Endothelial cell of umbilical vein (primary cell): ENCODE measurements around the gene APBB2. TPM values are rescaled to one million over a fixed set of nuclear protein-coding genes. Genes with fewer than 3 reads are reported as not detected.

Source experiments
- BruUV-seq: library from RNA; stranded (reverse); fragments of 400-500 nt; replicated peaks from 2 replicates; lab custom pipeline; 2021; lab: Mats Ljungman, UMichigan
- CTCF ChIA-PET: fragments of 300-600, 350-600 bp; sonication (Branson Sonifier 250); formaldehyde crosslinking; loops from one replicate; lab custom pipeline; 2021; ENCODE audit warnings: antibody characterized with exemption, inconsistent platforms; lab: Charles Lee
- POLR2A ChIA-PET: fragments of 300-600, 350-600 bp; sonication (Branson Sonifier 250); formaldehyde crosslinking; loops from one replicate; lab custom pipeline; 2021; ENCODE audit warnings: antibody characterized with exemption, inconsistent platforms; lab: Charles Lee
- DNase-seq: peaks from one replicate; pipeline ENCODE4 v3.0.0-alpha.2; 2011; ENCODE audit warnings: low read depth, low spot score
- FAIRE-seq: peaks from 2 replicates; lab custom pipeline; 2011; peaks lifted over from hg19 to GRCh38; lab: Jason Lieb, UNC
- H2AFZ ChIP-seq: 2 replicates; pipeline ENCODE4 v1.6.0; 2012; ENCODE audit warnings: low read depth, low read length, control low read depth, inconsistent platforms
- H3K27ac ChIP-seq: 2 replicates; pipeline ENCODE4 v1.5.1; 2011; ENCODE audit warnings: low read depth, mild to moderate bottlenecking, control low read depth, low read length, moderate library complexity; ENCODE audit not compliant: insufficient read depth
- H3K27me3 ChIP-seq, 2 experiments: 2 replicates each; pipeline versions ENCODE4 v1.6.0 to v1.6.1; 2011; ENCODE audit warnings: low read length in 2 of 2, mixed read lengths in 1 of 2; ENCODE audit not compliant: control insufficient read depth in 2 of 2, insufficient read depth in 2 of 2
- H3K36me3 ChIP-seq, 2 experiments: 2 replicates in 1 of 2; 3 replicates in 1 of 2; pipeline ENCODE4 v1.5.1; 2011; ENCODE audit warnings: low read length in 2 of 2, mild to moderate bottlenecking in 1 of 2, moderate library complexity in 1 of 2; ENCODE audit not compliant: control insufficient read depth in 2 of 2, insufficient read depth in 2 of 2; ENCODE audit errors: extremely low read depth in 1 of 2
- H3K4me1 ChIP-seq: 3 replicates; pipeline ENCODE4 v1.5.1; 2011; ENCODE audit warnings: mild to moderate bottlenecking, low read length; ENCODE audit not compliant: control insufficient read depth, insufficient read depth; ENCODE audit errors: extremely low read depth
- H3K4me2 ChIP-seq: 2 replicates; pipeline ENCODE4 v1.6.1; 2011; ENCODE audit warnings: low read length, control low read depth, mixed read lengths; ENCODE audit not compliant: insufficient read depth
- H3K4me3 ChIP-seq, 3 experiments: fragments of 200-600 bp in 1 of 3; sonication (generic), shearing (Covaris generic) in 1 of 3; replicated peaks in 1 of 3; 2 replicates each; pipeline ENCODE4 v1.5.1; 2011 to 2016; ENCODE audit warnings: control low read depth in 3 of 3, low read length in 3 of 3, mild to moderate bottlenecking in 2 of 3, inconsistent platforms in 1 of 3, low read depth in 1 of 3, moderate library complexity in 1 of 3; ENCODE audit not compliant: insufficient read depth in 1 of 3
- H3K79me2 ChIP-seq: 2 replicates; pipeline ENCODE4 v1.6.0; 2012; ENCODE audit warnings: low read length, inconsistent platforms; ENCODE audit not compliant: control insufficient read depth, insufficient read depth
- H3K9ac ChIP-seq: replicated peaks from 2 replicates; pipeline ENCODE3; 2011; ENCODE audit warnings: low read length, control low read depth; ENCODE audit not compliant: insufficient read depth; ENCODE audit errors: extremely low read depth
- H3K9me1 ChIP-seq: replicated peaks from 3 replicates; pipeline ENCODE4 v1.6.0; 2011; ENCODE audit warnings: mild to moderate bottlenecking, low read length; ENCODE audit not compliant: control insufficient read depth, insufficient read depth; ENCODE audit errors: extremely low read depth
- H3K9me3 ChIP-seq: replicated peaks from 2 replicates; pipeline ENCODE4 v1.5.1; 2012; ENCODE audit warnings: low read length, inconsistent platforms; ENCODE audit not compliant: control insufficient read depth, insufficient read depth
- H4K20me1 ChIP-seq: replicated peaks from 2 replicates; pipeline ENCODE3; 2011; ENCODE audit warnings: mild to moderate bottlenecking, low read length; ENCODE audit not compliant: control insufficient read depth, insufficient read depth; ENCODE audit errors: extremely low read depth
- EZH2 ChIP-seq: IDR thresholded peaks from 2 replicates; pipeline ENCODE4 v1.6.1; 2012; ENCODE audit warnings: borderline replicate concordance, low read depth, mild to moderate bottlenecking, moderate library complexity, low read length, inconsistent platforms; ENCODE audit not compliant: severe bottlenecking
- FOS ChIP-seq: IDR thresholded peaks from 2 replicates; pipeline ENCODE4 v1.6.1; 2011; ENCODE audit warnings: mild to moderate bottlenecking, low read length, moderate library complexity, borderline replicate concordance; ENCODE audit not compliant: insufficient read depth
- GATA2 ChIP-seq: IDR thresholded peaks from 2 replicates; pipeline ENCODE4 v1.7.0; 2011; ENCODE audit warnings: low read depth, mild to moderate bottlenecking, moderate library complexity, mixed read lengths, low read length; ENCODE audit not compliant: insufficient read length, insufficient read depth
- JUN ChIP-seq: IDR thresholded peaks from 2 replicates; pipeline ENCODE4 v1.6.1; 2011; ENCODE audit warnings: borderline replicate concordance, low read depth; ENCODE audit not compliant: insufficient read length, insufficient read depth
- MYC ChIP-seq: IDR thresholded peaks from one replicate; pipeline ENCODE4 v1.6.1; 2011; ENCODE audit warnings: mild to moderate bottlenecking, low read depth, low read length
- POLR2A ChIP-seq: IDR thresholded peaks from 2 replicates; pipeline ENCODE4 v1.6.1; 2012; ENCODE audit warnings: low read depth, mild to moderate bottlenecking, control low read depth, low read length
- POLR2AphosphoS5 ChIP-seq: IDR thresholded peaks from 2 replicates; pipeline ENCODE4 v1.6.1; 2012; ENCODE audit warnings: low read depth, mild to moderate bottlenecking, control low read depth, low read length, moderate library complexity; ENCODE audit not compliant: insufficient read depth
- dilution Hi-C: fragments of 300-500 bp; cut with MboI; formaldehyde crosslinking; loops from one replicate; pipeline ENCODE4 v1.15.0; 2019; ENCODE audit warnings: low sequenced_read_pairs; ENCODE audit not compliant: extremely low pct_ligation_motif_present
- intact Hi-C: fragments of 100-400 bp; cut with micrococcal nuclease; formaldehyde crosslinking; loops from one replicate; pipeline ENCODE4 v1.10.0; 2022
- polyA plus RNA-seq, 4 experiments: library from polyadenylated mRNA; depleted of rRNA in 3 of 4; stranded (reverse) in 3 of 4; unstranded in 1 of 4; fragments of >200 nt; gene quantifications; 2 replicates each; pipeline versions ENCODE4 v1.2.1 to v1.2.3, GENCODE V29; 2011 to 2012; ENCODE audit warnings: missing spikeins in 1 of 4
- total RNA-seq: library from RNA; stranded (reverse); gene quantifications from 2 replicates; pipeline ENCODE4 v1.2.3, GENCODE V29; 2021
- TF ChIP-seq, protein P1 (sequence below): IDR thresholded peaks from 2 replicates; pipeline ENCODE4 v1.6.1; 2011; ENCODE audit not compliant: insufficient read depth, insufficient read length
- TF ChIP-seq, protein P2 (sequence below), 2 donors: IDR thresholded peaks; 1 replicate in 1 of 2; 2 replicates in 1 of 2; pipeline ENCODE4 v1.5.1; 2011; ENCODE audit warnings: low read length in 2 of 2, mild to moderate bottlenecking in 2 of 2, moderate library complexity in 2 of 2, control low read depth in 1 of 2, inconsistent platforms in 1 of 2, low read depth in 1 of 2; ENCODE audit not compliant: insufficient read depth in 1 of 2; ENCODE audit errors: extremely low read depth in 1 of 2

APBB2 gene
- total and polyA plus RNA-seq, 2 donors (not counting 3 experiments of a cell fraction or from before 2014, with no cell fraction given): 79.8 to 124 TPM

DNA sequence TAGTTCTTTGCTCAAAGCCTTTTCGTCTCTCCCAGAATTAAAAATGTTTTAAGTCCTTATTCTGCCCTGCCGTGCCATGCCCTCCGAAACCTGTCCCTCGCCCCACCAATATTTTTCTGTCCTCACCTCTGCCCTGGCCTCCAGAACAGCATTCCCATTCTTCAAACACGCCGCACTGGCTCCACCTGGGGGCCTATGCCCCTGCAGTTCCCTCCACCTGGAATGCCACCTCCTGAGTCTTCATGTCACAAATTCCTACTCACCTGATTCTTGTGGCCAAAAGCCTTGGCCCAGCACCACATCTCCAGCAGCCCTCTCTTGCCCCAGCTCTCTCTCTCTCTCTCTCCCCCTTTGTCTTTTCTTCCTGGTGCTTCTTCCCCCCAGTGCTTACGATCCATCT lies 91.6 kb downstream of the APBB2 start:
- Histone ChIP-seq H3K4me2 (no peak overlapping the region), H4K20me1 (no peaks in the 10 kb centered on the region), H3K4me3 (no peak overlapping the region), H3K4me1 (peaks cover 14% of the 10 kb centered on the region), H3K36me3 (no peaks in the 10 kb centered on the region), H3K27me3 (no peaks in the 10 kb centered on the region), H3K79me2 (peaks cover 84% of the 10 kb centered on the region), H3K9ac (no peak overlapping the region), H2AFZ (no peak overlapping the region), H3K27ac (no peak overlapping the region), H3K9me3 (no peaks in the 10 kb centered on the region), H3K9me1 (no peaks in the 10 kb centered on the region)
- TF ChIP-seq MYC: no peak
- TF ChIP-seq POLR2A: no peak
- no peak for TF ChIP-seq JUN
- TF ChIP-seq, protein P1, sequence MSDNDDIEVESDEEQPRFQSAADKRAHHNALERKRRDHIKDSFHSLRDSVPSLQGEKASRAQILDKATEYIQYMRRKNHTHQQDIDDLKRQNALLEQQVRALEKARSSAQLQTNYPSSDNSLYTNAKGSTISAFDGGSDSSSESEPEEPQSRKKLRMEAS: no peak
- no peak for TF ChIP-seq GATA2
- TF ChIP-seq POLR2AphosphoS5: no peak
- TF ChIP-seq FOS: no peak
- no peak for TF ChIP-seq EZH2
- TF ChIP-seq, protein P2, sequence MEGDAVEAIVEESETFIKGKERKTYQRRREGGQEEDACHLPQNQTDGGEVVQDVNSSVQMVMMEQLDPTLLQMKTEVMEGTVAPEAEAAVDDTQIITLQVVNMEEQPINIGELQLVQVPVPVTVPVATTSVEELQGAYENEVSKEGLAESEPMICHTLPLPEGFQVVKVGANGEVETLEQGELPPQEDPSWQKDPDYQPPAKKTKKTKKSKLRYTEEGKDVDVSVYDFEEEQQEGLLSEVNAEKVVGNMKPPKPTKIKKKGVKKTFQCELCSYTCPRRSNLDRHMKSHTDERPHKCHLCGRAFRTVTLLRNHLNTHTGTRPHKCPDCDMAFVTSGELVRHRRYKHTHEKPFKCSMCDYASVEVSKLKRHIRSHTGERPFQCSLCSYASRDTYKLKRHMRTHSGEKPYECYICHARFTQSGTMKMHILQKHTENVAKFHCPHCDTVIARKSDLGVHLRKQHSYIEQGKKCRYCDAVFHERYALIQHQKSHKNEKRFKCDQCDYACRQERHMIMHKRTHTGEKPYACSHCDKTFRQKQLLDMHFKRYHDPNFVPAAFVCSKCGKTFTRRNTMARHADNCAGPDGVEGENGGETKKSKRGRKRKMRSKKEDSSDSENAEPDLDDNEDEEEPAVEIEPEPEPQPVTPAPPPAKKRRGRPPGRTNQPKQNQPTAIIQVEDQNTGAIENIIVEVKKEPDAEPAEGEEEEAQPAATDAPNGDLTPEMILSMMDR (IDR thresholded peaks at IDR 0.05; ENCODE audit: extremely low read depth in 1 of 2, insufficient read depth in 1 of 2, low read depth in 1 of 2, low read length in 2 of 2): no peak
- no peak for DNase-seq
- no peak for FAIRE-seq
- BruUV-seq: no TSS peak
- intact Hi-C loops: no loop called here
- ChIA-PET POLR2A (no interaction called here), CTCF (no interaction called here)
- dilution Hi-C loops: no loop called here
